Liver (tissue), 3 donors: ENCODE data around the gene POLL.

Experiments
- GABPA ChIP-seq, 2 donors: IDR thresholded peaks in 1 of 2; conservative IDR thresholded peaks in 1 of 2; 2 replicates each; pipeline ENCODE4 v1.6.1; 2016; ENCODE audit warnings: antibody characterized with exemption in 2 of 2, mild to moderate bottlenecking in 1 of 2, moderate library complexity in 1 of 2
- TF ChIP-seq, protein P1 (sequence below): fragments of 150-350 bp; IDR thresholded peaks from 2 replicates; pipeline ENCODE4 v1.5.1; 2017; ENCODE audit warnings: improper control_type of control experiment, low read depth, low read length; ENCODE audit not compliant: missing input control
- TF ChIP-seq, protein P2 (sequence below): IDR thresholded peaks from 2 replicates; pipeline ENCODE4 v1.6.1; 2016; ENCODE audit warnings: antibody characterized with exemption, mild to moderate bottlenecking
- donor health status: healthy.
- donor health status: healthy.

DNA sequence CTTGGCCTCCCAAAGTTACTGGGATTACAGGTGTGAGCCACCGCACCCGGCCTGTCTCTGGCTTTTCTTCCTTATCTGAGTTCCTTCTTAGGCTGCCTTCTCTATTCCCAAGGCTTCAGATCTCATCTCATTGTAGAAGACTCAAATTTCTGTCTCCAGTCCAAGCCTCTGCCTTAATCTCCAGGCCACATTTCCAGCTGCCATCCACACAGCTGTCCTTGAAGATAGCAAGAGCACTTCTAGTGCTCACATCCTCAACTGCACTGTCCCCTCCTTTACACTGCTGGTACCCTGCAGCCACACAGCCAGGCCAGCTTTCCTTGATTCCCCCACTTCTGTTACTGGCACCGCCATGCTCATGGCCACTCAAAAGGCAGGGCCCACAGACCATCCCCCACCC, 35.6 kb downstream of the POLL start:
- TF ChIP-seq, protein P1, sequence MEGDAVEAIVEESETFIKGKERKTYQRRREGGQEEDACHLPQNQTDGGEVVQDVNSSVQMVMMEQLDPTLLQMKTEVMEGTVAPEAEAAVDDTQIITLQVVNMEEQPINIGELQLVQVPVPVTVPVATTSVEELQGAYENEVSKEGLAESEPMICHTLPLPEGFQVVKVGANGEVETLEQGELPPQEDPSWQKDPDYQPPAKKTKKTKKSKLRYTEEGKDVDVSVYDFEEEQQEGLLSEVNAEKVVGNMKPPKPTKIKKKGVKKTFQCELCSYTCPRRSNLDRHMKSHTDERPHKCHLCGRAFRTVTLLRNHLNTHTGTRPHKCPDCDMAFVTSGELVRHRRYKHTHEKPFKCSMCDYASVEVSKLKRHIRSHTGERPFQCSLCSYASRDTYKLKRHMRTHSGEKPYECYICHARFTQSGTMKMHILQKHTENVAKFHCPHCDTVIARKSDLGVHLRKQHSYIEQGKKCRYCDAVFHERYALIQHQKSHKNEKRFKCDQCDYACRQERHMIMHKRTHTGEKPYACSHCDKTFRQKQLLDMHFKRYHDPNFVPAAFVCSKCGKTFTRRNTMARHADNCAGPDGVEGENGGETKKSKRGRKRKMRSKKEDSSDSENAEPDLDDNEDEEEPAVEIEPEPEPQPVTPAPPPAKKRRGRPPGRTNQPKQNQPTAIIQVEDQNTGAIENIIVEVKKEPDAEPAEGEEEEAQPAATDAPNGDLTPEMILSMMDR, result no peak
- no peak for TF ChIP-seq GABPA (IDR thresholded peaks at IDR 0.05 in 1 of 2, conservative IDR thresholded peaks at IDR 0.05 in 1 of 2)
- TF ChIP-seq, protein P2, sequence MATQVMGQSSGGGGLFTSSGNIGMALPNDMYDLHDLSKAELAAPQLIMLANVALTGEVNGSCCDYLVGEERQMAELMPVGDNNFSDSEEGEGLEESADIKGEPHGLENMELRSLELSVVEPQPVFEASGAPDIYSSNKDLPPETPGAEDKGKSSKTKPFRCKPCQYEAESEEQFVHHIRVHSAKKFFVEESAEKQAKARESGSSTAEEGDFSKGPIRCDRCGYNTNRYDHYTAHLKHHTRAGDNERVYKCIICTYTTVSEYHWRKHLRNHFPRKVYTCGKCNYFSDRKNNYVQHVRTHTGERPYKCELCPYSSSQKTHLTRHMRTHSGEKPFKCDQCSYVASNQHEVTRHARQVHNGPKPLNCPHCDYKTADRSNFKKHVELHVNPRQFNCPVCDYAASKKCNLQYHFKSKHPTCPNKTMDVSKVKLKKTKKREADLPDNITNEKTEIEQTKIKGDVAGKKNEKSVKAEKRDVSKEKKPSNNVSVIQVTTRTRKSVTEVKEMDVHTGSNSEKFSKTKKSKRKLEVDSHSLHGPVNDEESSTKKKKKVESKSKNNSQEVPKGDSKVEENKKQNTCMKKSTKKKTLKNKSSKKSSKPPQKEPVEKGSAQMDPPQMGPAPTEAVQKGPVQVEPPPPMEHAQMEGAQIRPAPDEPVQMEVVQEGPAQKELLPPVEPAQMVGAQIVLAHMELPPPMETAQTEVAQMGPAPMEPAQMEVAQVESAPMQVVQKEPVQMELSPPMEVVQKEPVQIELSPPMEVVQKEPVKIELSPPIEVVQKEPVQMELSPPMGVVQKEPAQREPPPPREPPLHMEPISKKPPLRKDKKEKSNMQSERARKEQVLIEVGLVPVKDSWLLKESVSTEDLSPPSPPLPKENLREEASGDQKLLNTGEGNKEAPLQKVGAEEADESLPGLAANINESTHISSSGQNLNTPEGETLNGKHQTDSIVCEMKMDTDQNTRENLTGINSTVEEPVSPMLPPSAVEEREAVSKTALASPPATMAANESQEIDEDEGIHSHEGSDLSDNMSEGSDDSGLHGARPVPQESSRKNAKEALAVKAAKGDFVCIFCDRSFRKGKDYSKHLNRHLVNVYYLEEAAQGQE, result no peak
